Effector memory CD4-positive, alpha-beta T cell (primary cell): ENCODE data around the gene CPA1.

Source experiments
- DNase-seq, 3 donors: peaks; one replicate each; pipeline ENCODE4 v3.0.0-alpha.2; 2020
- H3K27ac ChIP-seq: 2 replicates; pipeline ENCODE4 v1.7.0; 2013; ENCODE audit warnings: mild to moderate bottlenecking, low read length, moderate library complexity; ENCODE audit not compliant: insufficient read depth, poor library complexity, severe bottlenecking
- H3K27me3 ChIP-seq: replicated peaks from 2 replicates; pipeline ENCODE4 v1.7.0; 2013; ENCODE audit warnings: mild to moderate bottlenecking, low read length; ENCODE audit not compliant: insufficient read depth, control insufficient read depth, poor library complexity, severe bottlenecking
- H3K36me3 ChIP-seq: 2 replicates; pipeline ENCODE4 v1.7.0; 2013; ENCODE audit warnings: mild to moderate bottlenecking, low read length, moderate library complexity; ENCODE audit not compliant: control insufficient read depth, insufficient read depth
- H3K4me1 ChIP-seq: 2 replicates; pipeline ENCODE4 v1.7.0; 2013; ENCODE audit warnings: low read length, mild to moderate bottlenecking; ENCODE audit not compliant: control insufficient read depth, insufficient read depth, poor library complexity, severe bottlenecking
- H3K4me3 ChIP-seq: 2 replicates; pipeline ENCODE4 v1.7.0; 2013; ENCODE audit warnings: low read length, low read depth, mild to moderate bottlenecking; ENCODE audit not compliant: insufficient read depth, poor library complexity, severe bottlenecking
- H3K9me3 ChIP-seq: 2 replicates; pipeline ENCODE4 v1.7.0; 2013; ENCODE audit warnings: mild to moderate bottlenecking, low read length, moderate library complexity; ENCODE audit not compliant: control insufficient read depth

Gene CPA1

DNA sequence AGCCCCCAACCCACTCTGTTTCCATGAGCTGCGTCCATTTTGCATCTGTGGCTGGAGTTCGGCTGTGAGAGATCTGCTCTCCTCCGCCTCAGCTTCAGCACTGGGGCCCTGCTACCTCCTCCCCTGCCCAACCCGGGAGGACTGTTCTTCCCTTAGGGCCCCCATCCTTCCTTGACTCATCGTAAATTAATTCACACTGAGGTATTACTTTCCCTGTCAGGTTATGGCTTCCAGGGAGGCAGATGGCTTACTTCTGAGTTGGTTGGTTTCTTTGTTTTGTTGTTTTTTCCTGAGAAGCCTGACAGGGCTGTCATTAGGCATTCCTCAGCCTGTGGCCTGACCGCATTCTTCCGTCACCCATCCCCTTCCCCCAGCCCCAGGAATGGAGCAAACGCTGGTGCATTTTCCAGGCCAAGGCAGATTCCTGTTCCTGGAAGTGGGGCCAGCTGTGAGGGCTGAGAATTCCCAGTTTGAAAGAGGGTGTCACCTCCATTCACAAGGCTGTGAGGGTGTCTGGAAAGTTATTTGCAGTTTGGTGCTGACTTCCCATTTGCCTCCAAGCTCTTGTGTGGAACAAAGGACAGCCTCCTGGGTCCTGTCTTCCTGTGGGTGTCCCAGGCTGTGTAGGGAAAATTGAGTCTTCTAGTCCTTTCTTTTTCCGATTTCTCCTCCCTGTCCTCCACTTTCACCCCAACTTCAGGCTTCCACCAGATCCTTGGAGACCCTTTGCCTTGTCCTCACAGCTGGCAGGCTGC is 24.0 kb upstream of the CPA1 start:
- H3K4me1 ChIP-seq: no peaks in the 10 kb centered on the region
- DNase-seq: no peak

DNA sequence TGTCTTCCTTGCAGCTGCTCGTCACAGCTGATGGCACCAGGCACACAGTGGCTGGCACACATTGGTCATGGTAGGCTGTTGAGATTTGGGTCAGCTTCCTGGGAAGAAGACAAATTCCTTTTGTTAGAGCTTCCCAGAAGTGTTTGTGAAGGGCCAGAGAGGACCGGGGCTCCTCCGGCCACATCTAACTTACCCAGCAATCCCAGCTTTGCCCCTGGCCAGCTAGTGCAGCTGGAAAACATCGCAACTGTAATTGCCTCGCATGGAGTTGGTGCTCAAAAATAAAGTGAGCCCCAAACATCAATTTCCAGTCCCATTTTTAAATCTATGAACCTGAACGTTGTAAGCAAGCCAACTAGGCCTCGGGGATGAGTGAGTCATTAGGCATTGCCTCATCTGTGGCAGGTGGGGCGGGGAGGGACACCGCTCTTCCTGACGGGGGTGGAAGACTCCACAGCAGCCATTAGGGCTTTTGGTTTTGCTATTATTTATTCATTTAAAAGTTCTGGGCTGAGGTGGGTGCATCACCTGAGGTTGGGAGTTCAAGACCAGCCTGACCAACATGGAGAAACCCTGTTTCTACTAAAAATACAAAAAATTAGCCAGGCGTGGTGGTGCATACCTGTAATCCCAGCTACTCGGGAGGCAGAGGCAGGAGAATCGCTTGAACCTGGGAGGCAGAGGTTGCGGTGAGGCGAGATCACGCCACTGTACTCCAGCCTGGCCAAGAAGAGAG is 23.2 kb upstream of the CPA1 start:
- DNase-seq: no peak
- no peaks in the 10 kb centered on the region for H3K36me3 ChIP-seq
- no peaks in the 10 kb centered on the region for H3K4me1 ChIP-seq
- H3K27me3 ChIP-seq: no peaks in the 10 kb centered on the region
- no peak overlapping the region for H3K27ac ChIP-seq
- H3K4me3 ChIP-seq: no peak overlapping the region
- no peaks in the 10 kb centered on the region for H3K9me3 ChIP-seq

More for the DNA sequence above, 24.0 kb upstream of the CPA1 start:
- H3K9me3 ChIP-seq: no peaks in the 10 kb centered on the region
- no peaks in the 10 kb centered on the region for H3K27me3 ChIP-seq
- no peak overlapping the region for H3K27ac ChIP-seq
- H3K4me3 ChIP-seq: no peak overlapping the region
- no peaks in the 10 kb centered on the region for H3K36me3 ChIP-seq

- no peaks in the 10 kb centered on the region for H3K4me1 ChIP-seq
- no peak for DNase-seq
- no peaks in the 10 kb centered on the region for H3K36me3 ChIP-seq
- no peak overlapping the region for H3K4me3 ChIP-seq
- H3K9me3 ChIP-seq: no peaks in the 10 kb centered on the region
- no peak overlapping the region for H3K27ac ChIP-seq
- no peaks in the 10 kb centered on the region for H3K27me3 ChIP-seq
These were observed 21.8 kb upstream of the CPA1 start for GRCh38 chr7:130358471-130358870.

DNA sequence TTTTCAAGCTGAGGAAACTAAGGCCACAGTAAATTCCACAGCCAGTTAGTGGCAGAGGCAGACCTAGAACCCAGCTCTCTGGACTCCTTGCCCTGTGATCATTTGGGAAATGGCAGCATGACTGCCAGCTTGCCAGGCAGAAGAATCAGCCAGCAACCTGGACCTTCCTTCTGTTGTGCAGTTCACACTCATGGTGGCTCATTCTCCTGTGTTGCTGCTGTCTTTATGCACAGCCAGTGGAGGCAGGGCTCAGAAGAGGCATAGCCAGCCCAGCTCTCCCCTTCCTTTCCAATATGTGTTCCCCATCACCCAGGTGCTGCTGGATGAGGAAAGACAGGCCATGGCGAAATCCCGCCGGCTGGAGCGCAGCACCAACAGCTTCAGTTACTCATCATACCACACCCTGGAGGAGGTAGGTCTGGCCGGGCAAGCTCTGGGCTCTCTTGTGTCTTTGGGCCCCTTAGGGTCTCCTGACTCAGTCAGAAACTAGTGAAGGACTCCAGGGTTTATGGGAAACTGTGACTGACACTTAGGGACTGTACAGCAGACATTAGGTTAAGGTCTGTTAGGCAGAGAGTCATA is 20.9 kb upstream of the CPA1 start:
- Histone ChIP-seq H3K36me3 (no peaks in the 10 kb centered on the region), H3K27me3 (no peaks in the 10 kb centered on the region), H3K4me3 (no peak overlapping the region), H3K9me3 (no peaks in the 10 kb centered on the region), H3K27ac (no peak overlapping the region), H3K4me1 (no peaks in the 10 kb centered on the region)
- no peak for DNase-seq

DNA sequence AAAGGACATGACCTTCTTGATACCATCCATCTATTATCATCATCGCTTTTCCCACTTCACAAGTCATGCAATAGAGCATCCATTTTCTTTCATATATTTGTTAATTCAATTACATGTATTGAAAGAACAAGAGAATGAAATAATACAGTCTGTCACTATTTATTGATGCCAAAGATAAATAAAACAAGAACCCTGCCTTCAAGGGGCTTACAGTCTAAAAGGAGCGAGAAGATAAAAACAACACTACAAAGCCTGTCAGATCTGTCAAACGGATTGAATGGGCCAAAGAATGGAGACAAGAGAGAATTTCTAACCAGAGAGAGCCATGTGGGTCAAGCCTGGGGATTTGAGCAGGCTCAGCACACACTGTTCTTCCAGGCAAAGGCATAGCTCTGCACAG is 19.8 kb upstream of the CPA1 start:
- Histone ChIP-seq H3K4me1 (no peaks in the 10 kb centered on the region), H3K36me3 (no peaks in the 10 kb centered on the region), H3K27me3 (no peaks in the 10 kb centered on the region), H3K27ac (no peak overlapping the region), H3K4me3 (no peak overlapping the region), H3K9me3 (no peaks in the 10 kb centered on the region)
- no peak for DNase-seq

DNA sequence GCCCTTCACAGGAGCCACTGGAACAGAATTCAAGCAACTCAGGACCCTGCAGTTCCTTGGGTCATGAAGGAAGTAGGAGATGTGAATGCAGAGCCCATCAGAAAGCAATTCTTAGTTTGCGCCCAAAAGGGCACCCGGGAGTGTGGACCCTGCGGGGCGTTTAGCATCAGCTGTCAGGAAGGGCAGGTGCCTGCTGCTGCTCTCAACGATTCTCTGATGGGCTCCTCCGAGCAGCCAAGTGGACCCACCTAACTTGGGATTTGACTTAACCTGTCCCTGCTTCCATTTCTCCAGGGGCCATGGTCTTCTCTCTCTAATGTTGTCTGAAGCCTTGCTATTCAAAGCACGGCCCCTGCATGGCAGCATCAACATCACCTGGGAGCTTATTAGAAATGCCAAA is 18.6 kb upstream of the CPA1 start:
- H3K27me3 ChIP-seq: no peaks in the 10 kb centered on the region
- H3K36me3 ChIP-seq: no peaks in the 10 kb centered on the region
- H3K27ac ChIP-seq: no peak overlapping the region
- H3K9me3 ChIP-seq: no peaks in the 10 kb centered on the region
- DNase-seq: no peak
- H3K4me3 ChIP-seq: no peak overlapping the region
- H3K4me1 ChIP-seq: no peaks in the 10 kb centered on the region

DNA sequence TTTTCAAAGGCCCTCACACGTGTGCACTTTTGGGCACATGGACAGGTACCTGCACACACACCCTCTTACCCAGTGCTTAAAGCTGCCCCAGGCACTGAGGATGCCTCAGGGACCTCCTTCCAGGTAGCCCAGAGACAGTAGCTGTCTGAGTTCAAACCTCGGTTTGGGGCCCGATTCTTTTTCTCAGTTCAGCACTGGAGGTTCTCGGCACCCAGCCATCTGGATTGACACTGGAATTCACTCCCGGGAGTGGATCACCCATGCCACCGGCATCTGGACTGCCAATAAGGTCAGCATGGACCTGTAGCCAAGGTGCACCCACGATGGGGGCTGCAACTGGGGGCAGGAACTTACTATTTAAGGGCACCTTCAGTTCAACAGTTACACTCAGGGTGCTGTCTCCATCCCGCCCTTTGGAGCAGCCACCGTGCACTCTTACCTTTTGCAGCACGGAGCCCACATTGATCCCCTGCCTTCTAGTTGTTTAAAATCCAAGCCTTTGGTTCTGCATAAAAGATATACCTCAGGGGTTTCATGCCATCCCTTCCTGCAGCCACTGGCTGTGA is 18.0 kb upstream of the CPA1 start:
- Histone ChIP-seq H3K9me3 (no peaks in the 10 kb centered on the region), H3K4me3 (no peak overlapping the region), H3K27me3 (no peaks in the 10 kb centered on the region), H3K27ac (no peak overlapping the region), H3K36me3 (no peaks in the 10 kb centered on the region), H3K4me1 (no peaks in the 10 kb centered on the region)
- DNase-seq: no peak

GRCh38 chr7:130363026-130363847 is 17.1 kb upstream of the CPA1 start:
- no peaks in the 10 kb centered on the region for H3K9me3 ChIP-seq
- H3K27ac ChIP-seq: no peak overlapping the region
- H3K4me1 ChIP-seq: no peaks in the 10 kb centered on the region
- H3K4me3 ChIP-seq: no peak overlapping the region
- no peaks in the 10 kb centered on the region for H3K36me3 ChIP-seq
- no peaks in the 10 kb centered on the region for H3K27me3 ChIP-seq
- DNase-seq: no peak

GRCh38 chr7:130364451-130364850 is 15.8 kb upstream of the CPA1 start:
- Histone ChIP-seq H3K27me3 (no peaks in the 10 kb centered on the region), H3K27ac (no peak overlapping the region), H3K4me3 (no peak overlapping the region), H3K4me1 (no peaks in the 10 kb centered on the region), H3K9me3 (no peaks in the 10 kb centered on the region), H3K36me3 (no peaks in the 10 kb centered on the region)
- no peak for DNase-seq
